Right renal cortex interstitium (tissue), 3 donors: Measurements from ENCODE around the gene TNFRSF1B. TPM values are rescaled to one million over a fixed set of nuclear protein-coding genes. Genes with fewer than 3 reads are reported as not detected.

Source experiments
- DNase-seq, 3 donors: peaks; one replicate each; pipeline ENCODE4 v3.0.0-alpha.2; 2013; ENCODE audit warnings: low read depth in 3 of 3, low spot score in 2 of 3
- polyA plus RNA-seq, 3 donors: library from polyadenylated mRNA; unstranded; fragments of 120-200 nt; gene quantifications; one replicate each; pipeline ENCODE4 v1.2.1, GENCODE V29; 2013; ENCODE audit not compliant: insufficient read length in 3 of 3

Gene TNFRSF1B
- polyA plus RNA-seq, 3 donors, result 5.1 to 7.0 (median 6.3) TPM

GRCh38 chr1:12141163-12141850 is 25.5 kb upstream of the TNFRSF1B start:
- no peak for DNase-seq

GRCh38 chr1:12142141-12142823 is 24.5 kb upstream of the TNFRSF1B start:
- DNase-seq, result no peak

GRCh38 chr1:12142891-12143630 is 23.7 kb upstream of the TNFRSF1B start:
- no peak for DNase-seq

GRCh38 chr1:12143631-12144155 is 23.1 kb upstream of the TNFRSF1B start:
- no peak for DNase-seq

- DNase-seq, result no peak
Measured at GRCh38 chr1:12144236-12144635, 22.6 kb upstream of the TNFRSF1B start.

GRCh38 chr1:12144969-12145368 is 21.8 kb upstream of the TNFRSF1B start:
- DNase-seq, result no peak

GRCh38 chr1:12145616-12146342 is 21.0 kb upstream of the TNFRSF1B start:
- no peak for DNase-seq

- no peak for DNase-seq
Measured at GRCh38 chr1:12146343-12147112, 20.3 kb upstream of the TNFRSF1B start.

- no peak for DNase-seq
Measured at GRCh38 chr1:12147201-12147701, 19.5 kb upstream of the TNFRSF1B start.

GRCh38 chr1:12148160-12148957 is 18.4 kb upstream of the TNFRSF1B start:
- DNase-seq, result no peak

GRCh38 chr1:12148958-12149790 is 17.6 kb upstream of the TNFRSF1B start:
- no peak for DNase-seq

GRCh38 chr1:12149791-12150175 is 17.0 kb upstream of the TNFRSF1B start:
- no peak for DNase-seq

GRCh38 chr1:12150456-12151200 is 16.2 kb upstream of the TNFRSF1B start:
- no peak for DNase-seq

- DNase-seq, result no peak
Measured at GRCh38 chr1:12151465-12151864, 15.3 kb upstream of the TNFRSF1B start.

GRCh38 chr1:12152113-12152891 is 14.5 kb upstream of the TNFRSF1B start:
- no peak for DNase-seq

- DNase-seq, result no peak
Measured at GRCh38 chr1:12153181-12153785, 13.5 kb upstream of the TNFRSF1B start.
